GM12878 (cell line): Measurements from ENCODE around the gene CHCHD1. TPM values are rescaled to one million over a fixed set of nuclear protein-coding genes. Genes with fewer than 3 reads are reported as not detected.
"Not testable (repeated sequence)": the region's sequence is repeated elsewhere in the genome, so short reads cannot be mapped to it uniquely, and the experiment has no call there.

Experiments
- ATAC-seq: fragments of 200-7000 bp; cut with Tn5 transposase; 3 replicates; pipeline ENCODE4 v1.9.1; 2020; ENCODE audit warnings: mild to moderate bottlenecking, moderate library complexity
- BruUV-seq: library from RNA; stranded (reverse); fragments of 400-500 nt; replicated peaks from 2 replicates; lab custom pipeline; 2021; lab: Mats Ljungman, UMichigan
- CTCF ChIA-PET: fragments of 300-600 bp; sonication (Branson Sonifier 250); formaldehyde crosslinking; extraction: SDS; loops from one replicate; lab custom pipeline; 2021; ENCODE audit warnings: inconsistent platforms; lab: Yijun Ruan, JAX
- POLR2A ChIA-PET: fragments of 350-600 bp; formaldehyde crosslinking; extraction: SDS; loops from one replicate; lab custom pipeline; 2021; ENCODE audit warnings: inconsistent platforms; lab: Charles Lee
- RAD21 ChIA-PET: fragments of 300-600 bp; sonication (Branson Sonifier 250); formaldehyde crosslinking; loops from one replicate; lab custom pipeline; 2023; ENCODE audit warnings: antibody characterized with exemption; ENCODE audit not compliant: unreplicated experiment; lab: Charles Lee
- SMC1A ChIA-PET: fragments of 300-600 bp; sonication (Branson Sonifier 250); formaldehyde crosslinking; loops from one replicate; lab custom pipeline; 2023; ENCODE audit not compliant: unreplicated experiment, uncharacterized antibody; lab: Charles Lee
- DNase-seq: peaks from one replicate; pipeline ENCODE4 v3.0.0-alpha.2; 2011; ENCODE audit warnings: low read depth, low spot score
- FAIRE-seq: peaks from 3 replicates; lab custom pipeline; 2011; peaks lifted over from hg19 to GRCh38; lab: Jason Lieb, UNC
- H2AFZ ChIP-seq: 2 replicates; pipeline ENCODE4 v1.6.0; 2011; ENCODE audit warnings: low read depth, low read length, control low read depth; ENCODE audit not compliant: control insufficient read depth
- H3K27ac ChIP-seq: 2 replicates; pipeline ENCODE4 v1.5.1; 2011; ENCODE audit warnings: control low read depth; ENCODE audit not compliant: control insufficient read depth, insufficient read depth
- H3K27me3 ChIP-seq, 2 experiments: replicated peaks in 1 of 2; 2 replicates each; pipeline versions ENCODE4 v1.6.0 to v1.6.1; 2011; ENCODE audit warnings: low read length in 1 of 2; ENCODE audit not compliant: control insufficient read depth in 2 of 2, insufficient read depth in 2 of 2
- H3K36me3 ChIP-seq, 2 experiments: 2 replicates each; pipeline ENCODE4 v1.5.1; 2011; ENCODE audit warnings: low read length in 1 of 2; ENCODE audit not compliant: control insufficient read depth in 2 of 2, insufficient read depth in 2 of 2
- H3K4me1 ChIP-seq: 2 replicates; pipeline ENCODE4 v1.6.1; 2011; ENCODE audit warnings: mild to moderate bottlenecking, low read length, moderate library complexity, mixed read lengths; ENCODE audit not compliant: control insufficient read depth, insufficient read depth
- H3K4me2 ChIP-seq: 2 replicates; pipeline ENCODE4 v1.6.0; 2011; ENCODE audit warnings: control low read depth; ENCODE audit not compliant: control insufficient read depth, insufficient read depth
- H3K4me3 ChIP-seq: fragments of 200-600 bp; sonication (generic); 2 replicates; pipeline ENCODE4 v1.5.1; 2016
- H3K79me2 ChIP-seq: 2 replicates; pipeline ENCODE4 v1.6.0; 2011; ENCODE audit warnings: low read length; ENCODE audit not compliant: control insufficient read depth, insufficient read depth
- H3K9ac ChIP-seq: 2 replicates; pipeline ENCODE4 v1.8.0; 2011; ENCODE audit warnings: low read length, control low read depth, mixed read lengths; ENCODE audit not compliant: control insufficient read depth, insufficient read depth
- H3K9me3 ChIP-seq: replicated peaks from 3 replicates; pipeline ENCODE4 v1.5.1; 2011; ENCODE audit warnings: mild to moderate bottlenecking, low read length; ENCODE audit not compliant: control insufficient read depth, insufficient read depth
- H4K20me1 ChIP-seq: 2 replicates; pipeline ENCODE4 v1.6.0; 2011; ENCODE audit not compliant: control insufficient read depth, insufficient read depth
- MLLT1 ChIP-seq: fragments of 450-650 bp; IDR thresholded peaks from 2 replicates; pipeline ENCODE4 v1.6.1; 2016; ENCODE audit warnings: mild to moderate bottlenecking
- SMC3 ChIP-seq: IDR thresholded peaks from 2 replicates; pipeline ENCODE4 v1.6.1; 2011; ENCODE audit warnings: low read length, improper control_type of control experiment, borderline replicate concordance
- ZNF687 ChIP-seq: fragments of 450-650 bp; IDR thresholded peaks from 2 replicates; pipeline ENCODE4 v1.6.1; 2017; ENCODE audit warnings: mild to moderate bottlenecking, moderate library complexity
- WGBS: methylation state at CpG from one replicate; pipeline ENCODE4 v1.1.6; 2016; ENCODE audit warnings: low lambda C conversion rate; ENCODE audit not compliant: insufficient replicate concordance, insufficient coverage; ENCODE audit errors: missing lambda C conversion rate; 5-methylcytosine and 5-hydroxymethylcytosine counted together
- in situ Hi-C: fragments of 300-500 bp; cut with MboI; formaldehyde crosslinking; loops from 9 replicates; pipeline ENCODE4 v1.14.3; 2018; ENCODE audit warnings: mixed read lengths
- intact Hi-C: fragments of 100-400 bp; cut with micrococcal nuclease; formaldehyde crosslinking; loops from one replicate; pipeline ENCODE4 v1.14.2; 2022; ENCODE audit not compliant: unreplicated experiment
- polyA plus RNA-seq, 11 experiments: library from polyadenylated mRNA; depleted of rRNA in 4 of 11; unstranded in 6 of 11; stranded (reverse) in 5 of 11; fragments of >200 nt; fragmentation: Nextera tagmentation in 4 of 11; fragmentation: Illumina TruSeq in 1 of 11; extraction: Ambion mirVana in 4 of 11; extraction: Trizol in 1 of 11; gene quantifications; 1 replicate in 1 of 11; 2 replicates in 10 of 11; pipeline versions ENCODE4 v1.2.1 to v1.2.3, GENCODE V29; 2011 to 2016; ENCODE audit warnings: inconsistent platforms in 2 of 11, missing spikeins in 2 of 11, low read depth in 1 of 11
- total RNA-seq, 4 experiments: library from RNA; depleted of rRNA in 3 of 4; stranded (reverse); fragments of >200 nt in 3 of 4; fragmentation: Illumina TruSeq in 1 of 4; extraction: Trizol in 1 of 4; gene quantifications; 2 replicates each; pipeline versions ENCODE4 v1.2.1 to v1.2.3, GENCODE V29; 2013 to 2021

The CHCHD1 gene
- total and polyA plus RNA-seq, 10 of the 15 experiments (the other 5 are each of a cell fraction or from before 2014, with no cell fraction given), result 35.0 to 132 (median 70.0) TPM

GRCh38 chr10:73786512-73786885, 4.7 kb downstream of the CHCHD1 start (continued):
- TF ChIP-seq ZNF687 (no peak), SMC3 (no peak)

GRCh38 chr10:73787031-73787800, 5.4 kb downstream of the CHCHD1 start:
- H3K9ac ChIP-seq, result not testable (repeated sequence)
- H3K79me2 ChIP-seq, result peaks cover 52% of the 10 kb centered on the region
- intact Hi-C loops, result loop anchor here (10.0 kb wide), 1 partner anchor 132 kb away; the partner anchor contains the start of gene SYNPO2L

More at GRCh38 chr10:73787031-73787800, 5.4 kb downstream of the CHCHD1 start:
- H3K27me3 ChIP-seq, H3K27ac ChIP-seq, BruUV-seq, in situ Hi-C loops, ATAC-seq: not testable (repeated sequence)
- Histone ChIP-seq H3K4me2 (peak overlapping the region; percentile 50; the same call in 1 of the 2 replicates), H3K4me3 (peak overlapping the region; percentile 91)
- CTCF ChIA-PET, result interaction anchor here (1.1 to 1.5 kb wide), 3 partner anchors 19 to 28 kb away, joined by 3 to 6 read pairs (median 3); no protein-coding TSS in a partner anchor
- RAD21 ChIA-PET, result interaction anchor here (1.1 to 2.0 kb wide), 5 partner anchors 17 to 136 kb away, joined by 3 to 12 read pairs (median 4); no protein-coding TSS in a partner anchor
- 90% methylated on average over 20 of the region's 21 CpGs for WGBS
- SMC1A ChIA-PET, result interaction anchor here (1.5 to 2.8 kb wide), 5 partner anchors 10 to 23 kb away, joined by 3 to 15 read pairs (median 7); no protein-coding TSS in a partner anchor
- TF ChIP-seq MLLT1, result peak; percentile 39; the same call in 1 of the 2 replicates
- TF ChIP-seq, all 136 proteins: peak for 1; not testable (repeated sequence) for 135
- not testable (repeated sequence) for H3K4me1 ChIP-seq, H2AFZ ChIP-seq, FAIRE-seq, H4K20me1 ChIP-seq, H3K9me3 ChIP-seq, DNase-seq
- peaks cover 7 to 10% of the 10 kb centered on the region in 2 experiments for H3K36me3 ChIP-seq
- POLR2A ChIA-PET, result interaction anchor here (1.0 to 4.6 kb wide), 5 partner anchors 10 to 28 kb away, joined by 4 to 40 read pairs (median 5); a partner anchor contains a TSS
